HG03095 (cell line): Measurements from ENCODE around the gene NKTR.

Source experiments
- ATAC-seq: cut with Tn5 transposase; IDR thresholded peaks from one replicate; pipeline ENCODE4 v1.9.1; 2021; ENCODE audit warnings: moderate library complexity; ENCODE audit not compliant: unreplicated experiment

Gene NKTR

DNA sequence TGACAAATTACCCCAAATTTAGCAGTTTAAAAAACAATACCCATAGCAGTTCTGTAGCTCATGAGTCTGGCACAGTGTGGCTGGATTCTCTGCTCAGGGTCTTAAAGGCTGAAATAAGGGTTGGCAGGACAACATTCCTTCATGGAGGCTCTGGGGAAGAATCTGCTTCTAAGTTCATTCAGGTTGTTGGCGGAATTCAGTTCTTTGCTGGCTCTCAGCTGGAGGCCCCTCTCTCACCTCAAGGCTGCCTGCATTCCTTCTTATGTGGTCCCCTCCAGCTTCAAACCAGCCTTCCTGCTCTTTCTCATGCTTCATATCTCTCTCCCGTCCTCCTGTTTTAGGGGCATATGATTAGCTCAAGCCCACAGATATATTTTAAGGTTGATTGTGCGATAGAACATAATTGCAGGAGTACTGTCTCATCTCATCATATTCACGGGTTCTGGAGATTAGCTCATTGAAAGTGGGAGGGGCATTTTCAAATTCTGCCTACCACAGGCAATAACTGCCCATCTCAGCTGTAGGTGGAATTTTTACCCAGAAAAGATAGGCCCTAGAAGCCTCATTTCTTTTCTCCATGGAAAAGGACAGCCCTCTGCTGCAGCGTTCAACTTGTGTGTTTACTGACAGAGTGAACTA, 47.5 kb downstream of the NKTR start:
- no peak for ATAC-seq

DNA sequence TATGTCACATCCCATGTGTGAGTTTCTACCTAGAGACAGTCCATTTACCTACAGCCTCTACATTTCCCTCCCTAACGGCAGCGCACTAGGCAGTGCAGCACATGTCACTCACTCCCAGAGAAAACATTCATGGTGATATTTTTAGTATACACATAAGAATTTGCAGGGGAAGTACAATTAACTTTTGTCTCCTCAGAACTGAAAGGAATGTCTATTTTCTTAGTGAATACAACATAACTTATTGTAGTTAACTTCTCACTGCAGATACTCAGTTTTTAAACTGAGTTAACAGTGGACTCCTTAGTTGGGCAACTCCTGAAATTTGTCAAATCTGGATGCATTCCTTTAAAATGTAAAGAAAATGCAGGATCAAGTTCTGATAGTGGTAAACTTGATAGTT, 48.5 kb downstream of the NKTR start:
- no peak for ATAC-seq

DNA sequence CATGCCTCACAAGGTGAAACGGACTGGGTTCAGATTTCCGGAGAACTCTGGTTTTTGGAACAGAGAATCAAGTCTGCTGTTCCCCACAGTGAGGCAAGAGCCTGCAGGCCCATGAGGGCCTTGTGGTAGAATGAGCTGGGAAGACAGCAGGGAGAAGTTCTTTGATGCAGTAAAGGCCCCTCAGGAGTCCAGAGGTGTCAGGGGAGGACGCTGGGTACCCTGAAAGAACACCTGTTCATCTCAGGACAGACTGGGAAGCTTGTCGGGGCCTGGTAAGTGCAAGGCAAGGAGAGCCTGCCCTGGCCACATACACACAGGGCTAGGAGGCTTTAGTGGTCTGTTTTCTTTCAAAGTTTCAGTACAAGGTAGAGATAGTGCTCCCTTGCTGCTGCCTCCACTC, 49.3 kb downstream of the NKTR start:
- no peak for ATAC-seq

DNA sequence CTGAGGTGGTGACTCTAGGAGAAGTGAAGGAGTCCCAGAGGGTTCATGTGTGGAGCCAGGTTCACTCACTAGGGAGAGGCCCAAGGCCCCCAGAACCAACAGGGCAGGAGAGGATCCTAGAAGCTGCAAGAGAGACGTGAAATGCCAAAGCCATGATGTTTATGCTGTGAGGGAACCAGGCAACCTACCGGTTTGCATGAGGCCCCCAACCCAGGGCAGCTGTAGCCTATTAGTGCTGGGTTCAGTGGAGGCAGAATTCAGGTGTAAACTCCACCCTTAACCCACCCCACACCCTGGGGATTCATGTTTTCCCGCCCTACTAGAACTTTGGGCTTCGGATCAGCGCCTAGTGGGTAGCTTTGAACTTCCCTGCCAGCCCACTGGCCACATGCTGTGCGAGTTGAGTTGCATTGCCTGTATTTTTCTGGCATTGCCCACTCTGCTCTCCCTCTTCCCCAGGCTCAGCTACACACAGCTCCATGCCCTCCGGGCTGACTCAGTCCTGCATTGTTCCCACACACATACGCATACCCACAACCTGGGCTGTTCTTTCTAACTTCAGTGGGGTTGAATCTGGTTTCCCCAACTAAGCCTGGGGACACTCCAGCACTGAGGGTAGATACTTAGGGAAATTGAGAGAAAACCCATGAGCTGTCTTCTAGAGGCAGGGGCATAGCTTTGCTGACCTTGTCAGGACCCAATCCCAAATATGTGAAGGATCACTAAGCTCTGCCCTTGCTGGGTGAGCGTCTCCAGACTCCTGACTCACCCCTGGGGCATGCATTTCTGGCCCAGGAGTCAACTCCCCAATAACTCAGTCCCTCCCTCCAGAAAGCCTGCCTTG, 51.0 kb downstream of the NKTR start:
- ATAC-seq = no peak

DNA sequence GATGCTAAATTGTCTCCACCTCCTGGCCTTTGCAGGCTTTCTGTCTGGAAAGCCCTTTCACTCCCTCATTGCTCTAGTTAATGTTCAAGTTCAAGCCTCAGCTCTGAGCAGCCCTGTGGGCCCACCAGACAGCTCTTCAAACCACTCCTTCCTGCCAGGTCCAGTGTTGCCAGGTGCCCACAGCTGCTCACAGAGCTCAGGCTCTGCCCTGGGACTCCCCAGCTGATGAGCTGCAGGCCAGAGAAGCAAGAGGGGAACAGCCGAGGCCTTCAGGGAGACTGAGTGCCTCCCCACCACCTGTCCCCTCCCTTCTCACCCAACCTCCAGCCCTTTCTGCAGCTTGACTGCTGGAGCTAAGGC, 51.7 kb downstream of the NKTR start:
- ATAC-seq = no peak

DNA sequence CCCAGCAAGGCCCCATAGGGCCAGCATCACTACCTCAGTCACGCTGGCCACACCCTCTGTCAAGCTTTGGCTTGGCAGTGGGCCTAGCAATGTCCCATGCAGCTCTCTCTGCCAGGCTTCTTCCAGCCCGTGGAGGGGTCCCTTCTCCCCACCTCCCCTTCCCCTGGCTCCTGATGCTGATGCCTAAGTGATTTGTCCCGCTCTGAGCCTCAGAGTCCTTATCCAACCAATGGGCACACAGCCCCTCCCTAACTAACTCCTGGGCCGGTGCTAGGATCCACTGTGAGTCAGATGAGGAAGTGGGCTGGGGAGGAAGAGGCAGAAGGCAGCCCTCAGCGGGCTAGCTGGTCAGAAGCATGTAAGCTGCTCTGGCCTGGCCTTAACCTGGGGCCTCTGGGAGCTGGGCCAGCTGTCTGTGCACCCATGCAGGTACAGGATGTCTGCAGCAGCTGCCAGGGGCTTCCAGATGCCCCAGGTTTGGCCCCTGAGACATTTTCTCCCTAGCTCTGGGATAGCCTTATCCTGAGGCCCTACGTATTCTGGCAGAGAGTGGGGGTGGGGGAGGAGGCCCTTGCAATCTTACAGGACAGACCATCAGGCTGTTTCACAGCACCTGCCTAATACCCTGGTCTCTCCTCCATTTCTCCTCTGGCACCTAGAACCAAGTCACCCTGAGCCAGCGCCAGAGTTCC, 52.3 kb downstream of the NKTR start:
- peak; percentile 71 for ATAC-seq

DNA sequence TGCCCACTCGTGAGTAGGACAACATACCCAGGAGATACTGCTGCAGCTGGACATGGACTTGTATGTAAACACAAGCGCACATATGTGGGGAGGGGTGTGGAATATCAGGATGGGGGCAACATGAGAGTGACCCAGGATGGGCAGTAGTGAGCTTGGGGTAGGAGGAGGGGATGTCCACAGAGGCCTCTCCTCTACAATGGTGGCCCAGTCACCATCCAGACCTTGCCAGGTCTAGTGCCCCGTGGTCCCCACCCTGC, 52.7 kb downstream of the NKTR start:
- ATAC-seq = no peak

DNA sequence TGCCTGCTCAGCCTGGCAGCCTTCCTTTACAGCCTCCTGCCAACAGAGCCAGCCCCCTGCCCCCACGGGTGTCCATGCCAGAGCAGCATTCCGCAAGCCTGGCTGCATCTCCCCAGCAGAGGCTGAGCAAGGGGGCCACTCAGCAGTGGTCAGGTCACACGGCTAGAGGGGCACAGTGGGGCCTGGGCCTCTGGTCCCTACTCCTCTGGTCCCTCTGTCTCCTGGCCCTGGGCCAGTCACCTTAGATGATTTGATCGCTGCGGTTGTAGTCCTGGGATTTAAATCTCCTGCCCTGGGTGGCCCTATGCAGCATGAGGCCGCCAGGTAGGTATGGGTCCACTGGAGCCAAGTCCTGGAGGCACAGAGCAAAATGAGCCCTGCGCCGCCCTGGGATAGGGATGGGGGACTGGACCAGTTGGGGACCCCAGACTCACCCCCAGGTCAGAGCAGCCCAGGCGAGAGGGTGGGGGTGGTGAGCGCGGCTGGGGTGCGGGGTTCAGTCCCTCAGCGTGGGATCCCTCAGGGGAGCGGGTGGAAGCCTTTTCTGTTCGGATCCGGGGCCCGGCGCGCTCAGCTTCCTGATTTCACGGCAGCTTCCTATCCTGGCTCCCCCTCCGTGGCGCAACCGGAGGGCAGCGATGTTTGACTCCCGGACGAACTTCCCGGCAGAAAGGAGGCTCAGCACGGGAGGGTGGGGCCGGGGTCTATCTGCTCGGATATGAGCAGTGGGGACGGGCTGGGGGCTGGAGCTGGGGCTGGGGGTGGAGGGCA, 53.3 kb downstream of the NKTR start, which contains the start of gene ZBTB47:
ZBTB47 (plus strand) TSS at position 138 of the 771 bp plus-strand sequence. CDS start 4,659 bp downstream, outside the sequence.
- no peak for ATAC-seq

DNA sequence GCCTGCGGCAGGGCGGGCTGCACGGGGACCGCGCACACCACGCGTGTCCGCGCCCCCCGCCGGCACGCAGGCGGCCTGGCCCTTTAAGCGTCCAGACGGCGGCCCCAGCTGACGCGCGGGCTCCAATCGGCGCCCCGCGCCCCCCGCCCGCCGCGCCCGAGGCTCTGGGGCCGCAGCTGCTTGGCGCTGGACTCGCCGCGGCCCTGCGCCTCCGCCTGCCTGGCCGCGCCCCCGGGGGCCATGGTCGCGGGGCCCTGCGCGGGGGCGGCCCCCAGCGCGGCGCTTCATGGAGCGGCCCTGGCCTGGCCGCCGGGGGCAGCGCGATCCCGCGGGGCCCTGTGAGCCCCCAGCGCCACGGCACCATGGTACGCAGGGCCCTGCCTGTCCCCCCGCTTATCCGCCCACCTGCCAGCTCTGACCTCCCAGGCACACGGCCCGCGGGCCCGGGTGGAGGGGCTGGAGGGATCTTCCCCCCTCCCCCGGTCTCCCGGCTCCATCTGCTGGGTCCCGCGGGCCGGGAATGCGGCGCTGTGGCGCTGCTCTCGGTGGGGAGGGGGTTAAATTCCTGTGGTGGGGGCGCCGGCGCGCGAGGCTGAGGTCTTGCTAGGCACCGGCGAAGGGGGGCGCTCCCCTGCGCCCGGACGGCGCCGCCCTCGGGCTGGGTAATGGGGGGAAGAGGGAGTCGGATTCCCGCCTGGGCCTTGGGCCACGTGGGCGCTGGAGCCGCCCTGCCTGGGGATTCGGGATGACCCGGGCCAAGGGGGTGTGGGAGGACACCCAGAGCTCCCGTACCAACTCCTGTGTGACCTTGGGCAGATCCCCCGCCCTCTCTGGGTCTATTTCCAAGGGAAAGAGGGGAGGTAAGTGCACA, 54.1 kb downstream of the NKTR start:
- ATAC-seq = no peak

DNA sequence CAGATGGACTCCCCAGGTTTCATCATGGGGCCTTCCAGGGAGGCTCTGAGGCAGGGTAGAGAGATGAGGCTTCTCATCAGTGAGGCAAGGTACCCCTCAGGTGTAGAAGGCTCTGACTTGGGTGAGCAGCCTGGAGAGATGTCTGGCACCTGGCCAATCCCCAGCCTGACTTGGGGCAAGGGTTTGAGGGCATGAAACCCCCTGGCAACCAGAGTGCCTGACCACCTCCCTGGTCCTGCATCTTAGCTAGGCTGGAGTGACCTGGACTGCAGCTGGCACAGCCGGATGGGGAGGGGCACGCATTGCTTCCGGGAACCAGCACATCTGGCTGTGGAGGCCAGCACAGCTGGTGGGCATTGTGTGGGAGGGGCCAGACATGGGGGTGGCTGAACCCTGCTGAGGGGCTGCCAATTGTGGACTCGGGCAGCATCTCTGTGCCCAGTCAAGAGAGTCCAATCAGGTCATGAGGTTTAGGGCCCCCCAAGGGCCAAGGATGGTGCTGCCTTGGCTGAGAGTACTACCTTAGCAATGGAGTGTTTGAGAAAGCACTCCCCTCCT, 54.9 kb downstream of the NKTR start:
- no peak for ATAC-seq

DNA sequence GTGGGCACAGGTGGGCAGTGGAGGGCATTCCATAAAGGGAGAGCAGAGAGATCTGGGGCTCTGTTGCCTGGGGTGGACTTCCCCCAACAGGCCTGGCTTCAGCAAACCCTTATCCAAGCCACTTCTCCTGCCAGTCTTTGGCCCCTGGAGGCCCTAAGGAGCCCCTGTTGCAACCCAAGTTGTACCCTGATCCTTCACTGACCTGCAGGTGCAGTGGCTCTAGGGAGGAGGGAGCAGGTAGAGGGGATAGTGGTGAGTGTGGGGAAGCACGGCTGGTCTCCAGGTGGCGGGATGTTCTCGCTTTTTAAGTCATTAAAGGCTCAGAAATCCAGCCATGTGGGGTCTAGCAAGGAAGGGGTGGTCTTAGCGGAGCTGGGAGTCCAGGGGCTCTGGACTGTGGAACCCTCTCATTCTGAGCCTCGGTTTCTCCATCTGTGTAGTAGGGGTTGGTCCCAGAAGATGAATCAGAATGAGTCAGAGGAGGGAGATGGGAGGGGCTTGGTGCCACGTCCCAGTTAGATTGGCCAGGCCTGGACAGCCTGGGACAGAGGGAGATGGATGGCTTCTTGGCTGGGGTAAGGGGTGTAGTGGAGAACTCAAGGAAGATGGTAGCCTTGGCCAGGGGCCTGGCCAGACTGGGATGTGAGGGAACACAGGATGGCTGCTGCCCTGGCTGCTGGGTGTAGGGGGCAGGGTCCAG, 55.6 kb downstream of the NKTR start:
- no peak for ATAC-seq

DNA sequence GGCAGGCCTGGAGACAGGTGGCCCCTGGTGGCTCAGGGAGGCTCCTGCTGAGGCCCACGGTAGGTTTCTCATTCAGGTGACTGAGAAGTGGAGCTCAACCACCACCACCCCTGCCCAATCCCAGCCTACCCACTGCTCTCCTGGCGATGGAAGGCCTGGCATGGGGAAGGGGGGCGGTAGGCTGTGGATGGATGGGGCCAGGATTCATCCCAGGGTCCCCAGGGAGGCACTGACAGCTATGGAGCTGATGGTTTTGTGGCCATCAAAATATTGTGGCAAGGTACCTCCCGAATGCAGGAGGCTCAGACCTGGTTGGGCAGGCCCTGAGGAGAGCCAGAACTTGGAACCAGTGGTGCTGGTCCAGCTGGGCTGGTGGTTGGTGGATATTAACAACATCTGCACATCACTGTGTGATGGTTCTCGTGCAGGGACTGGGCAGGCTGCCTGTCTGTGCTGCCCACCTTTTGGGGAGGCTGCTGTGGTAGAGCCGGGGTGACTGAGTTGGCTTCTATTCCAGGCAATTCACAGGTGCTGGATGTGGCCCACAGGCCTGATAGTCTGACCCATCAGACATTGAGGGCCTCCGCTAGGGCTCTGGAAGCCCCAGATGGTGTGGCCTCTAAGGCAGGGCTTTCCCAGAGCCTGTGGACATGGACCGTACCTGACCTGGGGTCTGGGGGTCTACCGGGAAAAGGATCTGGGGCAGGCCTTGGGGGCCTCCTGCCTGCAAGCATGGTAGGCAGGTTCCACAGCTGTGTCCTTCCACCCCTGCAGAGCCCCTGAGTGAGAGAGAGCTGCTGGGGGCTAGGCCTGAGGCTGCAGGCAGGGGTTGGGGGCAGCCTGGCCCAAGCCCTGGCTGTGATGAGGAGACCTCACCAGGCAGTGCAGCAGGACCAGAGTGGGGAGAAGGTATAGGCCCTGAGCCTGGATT, 56.5 kb downstream of the NKTR start:
- ATAC-seq = no peak

DNA sequence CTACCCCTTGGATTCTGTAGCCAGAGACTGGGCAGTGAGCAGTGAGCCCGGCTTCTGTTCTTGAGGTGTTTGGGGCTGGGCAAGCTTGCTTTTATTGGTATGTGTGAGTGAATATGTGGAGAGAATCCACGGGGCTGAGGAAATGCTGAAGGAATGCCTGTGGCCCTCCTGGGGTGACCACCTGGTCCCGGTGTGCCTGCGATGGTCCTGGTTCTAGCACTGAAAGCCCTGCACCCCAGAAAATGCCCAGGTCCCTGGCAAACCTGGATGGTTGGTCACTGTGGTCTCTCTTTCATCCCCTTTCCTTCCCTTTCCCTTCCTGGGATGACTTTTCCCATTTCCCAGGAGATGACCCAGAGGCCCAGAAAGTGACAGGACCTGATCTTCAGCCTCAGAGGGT, 57.2 kb downstream of the NKTR start:
- no peak for ATAC-seq

DNA sequence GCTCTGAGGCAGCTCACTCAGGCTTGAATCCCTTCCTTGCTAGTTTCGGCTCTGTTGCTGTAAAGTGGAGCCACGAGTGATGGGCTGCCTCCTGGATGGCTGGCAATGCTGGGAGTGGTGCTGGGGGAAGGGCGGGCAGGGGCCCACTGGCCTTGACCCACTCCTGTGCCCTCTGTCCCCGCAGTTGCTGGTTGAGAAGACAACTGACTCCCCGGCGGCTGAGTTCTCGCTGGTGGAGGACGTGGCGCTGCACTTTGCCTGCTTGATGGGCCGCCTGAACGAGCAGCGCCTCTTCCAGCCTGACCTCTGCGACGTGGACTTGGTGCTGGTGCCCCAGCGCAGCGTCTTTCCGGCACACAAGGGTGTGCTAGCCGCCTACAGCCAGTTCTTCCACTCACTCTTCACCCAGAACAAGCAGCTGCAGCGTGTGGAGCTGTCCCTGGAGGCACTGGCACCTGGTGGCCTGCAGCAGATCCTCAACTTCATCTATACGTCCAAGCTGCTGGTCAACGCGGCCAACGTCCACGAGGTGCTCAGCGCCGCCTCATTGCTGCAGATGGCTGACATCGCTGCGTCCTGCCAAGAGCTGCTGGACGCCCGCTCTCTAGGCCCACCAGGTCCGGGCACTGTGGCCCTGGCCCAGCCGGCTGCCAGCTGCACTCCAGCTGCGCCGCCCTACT, 57.7 kb downstream of the NKTR start:
- no peak for ATAC-seq

DNA sequence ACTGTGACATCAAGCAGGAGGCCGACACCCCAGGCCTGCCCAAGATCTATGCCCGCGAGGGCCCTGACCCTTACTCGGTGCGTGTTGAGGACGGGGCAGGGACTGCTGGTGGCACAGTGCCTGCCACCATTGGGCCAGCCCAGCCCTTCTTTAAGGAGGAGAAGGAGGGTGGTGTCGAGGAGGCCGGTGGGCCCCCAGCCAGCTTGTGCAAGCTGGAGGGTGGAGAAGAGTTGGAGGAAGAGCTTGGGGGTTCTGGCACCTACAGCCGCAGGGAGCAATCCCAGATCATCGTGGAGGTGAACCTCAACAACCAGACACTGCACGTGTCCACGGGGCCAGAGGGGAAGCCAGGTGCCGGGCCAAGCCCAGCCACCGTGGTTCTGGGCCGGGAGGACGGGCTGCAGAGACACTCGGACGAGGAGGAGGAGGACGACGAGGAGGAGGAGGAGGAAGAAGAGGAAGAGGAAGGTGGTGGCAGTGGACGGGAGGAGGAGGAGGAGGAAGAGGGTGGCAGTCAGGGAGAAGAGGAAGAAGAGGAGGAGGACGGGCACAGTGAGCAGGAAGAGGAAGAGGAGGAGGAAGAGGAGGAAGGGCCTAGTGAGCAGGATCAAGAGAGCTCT, 58.4 kb downstream of the NKTR start:
- ATAC-seq = no peak

DNA sequence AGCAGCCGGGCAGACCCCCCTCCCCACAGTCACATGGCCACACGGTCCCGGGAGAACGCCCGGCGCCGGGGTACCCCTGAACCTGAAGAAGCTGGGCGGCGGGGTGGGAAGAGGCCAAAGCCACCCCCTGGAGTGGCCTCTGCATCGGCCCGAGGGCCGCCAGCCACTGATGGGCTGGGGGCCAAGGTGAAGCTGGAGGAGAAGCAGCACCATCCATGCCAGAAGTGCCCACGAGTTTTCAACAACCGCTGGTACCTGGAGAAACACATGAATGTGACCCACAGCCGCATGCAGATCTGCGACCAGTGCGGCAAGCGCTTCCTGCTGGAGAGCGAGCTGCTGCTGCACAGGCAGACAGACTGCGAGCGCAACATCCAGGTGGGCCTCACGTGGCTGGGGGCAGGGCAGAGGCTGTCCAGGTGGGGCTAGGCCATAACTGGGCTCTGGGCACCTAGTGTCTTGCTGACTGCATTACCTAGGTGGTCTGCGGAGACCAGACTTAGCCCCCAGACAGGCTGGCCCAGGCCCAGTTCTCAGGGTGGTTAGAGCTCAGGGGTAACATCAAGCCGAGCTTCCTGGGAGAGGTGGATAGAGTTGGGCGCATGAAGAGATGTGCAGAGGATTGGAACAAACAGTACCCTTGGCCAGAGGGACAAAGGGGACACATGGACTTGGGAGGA, 59.1 kb downstream of the NKTR start:
- no peak for ATAC-seq

DNA sequence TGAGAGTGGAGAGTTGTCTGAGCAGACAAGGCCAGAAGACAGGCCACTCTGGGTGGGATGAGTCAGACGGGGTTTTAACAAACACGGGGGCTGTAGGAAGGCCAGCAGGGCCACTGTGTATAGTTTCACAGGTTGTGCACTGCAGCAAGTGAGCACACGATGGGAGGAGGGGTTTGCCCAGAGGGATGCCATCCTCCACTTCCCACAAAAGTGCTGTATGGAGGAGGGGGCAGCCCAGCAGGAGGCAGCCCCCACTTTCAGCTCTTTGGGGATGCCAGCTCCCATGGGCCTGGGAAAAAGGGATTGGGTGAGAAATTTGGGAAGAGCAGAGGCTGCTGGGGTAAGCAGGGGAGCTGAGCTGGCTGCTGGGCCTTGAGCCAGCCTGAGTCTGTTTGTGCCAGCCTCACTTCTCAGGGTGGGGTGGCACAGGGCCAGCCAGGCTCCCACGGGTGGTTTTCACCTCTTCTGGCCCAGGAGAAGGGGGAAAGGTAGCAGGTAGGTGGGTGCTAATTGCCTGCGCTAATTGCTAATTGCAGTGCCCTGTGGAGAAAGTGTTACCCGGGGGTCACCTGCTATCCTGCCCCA, 59.7 kb downstream of the NKTR start:
- no peak for ATAC-seq
